Activated naive CD4-positive, alpha-beta T cell treated with anti-CD3 and anti-CD28 coated beads, Interleukin-2, amount 10 ng/mL, durations not matched to agents 5 hours and 36 hours (primary cell): ENCODE results near the gene B3GNT9. TPM values are rescaled to one million over a fixed set of nuclear protein-coding genes. Genes with fewer than 3 reads are reported as not detected.

Source experiments
- total RNA-seq, 2 experiments: library from RNA; stranded (reverse); gene quantifications; one replicate each; pipeline ENCODE4 v1.2.3, GENCODE V29; 2021

B3GNT9 gene
- total RNA-seq, result 10 to 100 TPM; 12.6 to 13.6 TPM

DNA sequence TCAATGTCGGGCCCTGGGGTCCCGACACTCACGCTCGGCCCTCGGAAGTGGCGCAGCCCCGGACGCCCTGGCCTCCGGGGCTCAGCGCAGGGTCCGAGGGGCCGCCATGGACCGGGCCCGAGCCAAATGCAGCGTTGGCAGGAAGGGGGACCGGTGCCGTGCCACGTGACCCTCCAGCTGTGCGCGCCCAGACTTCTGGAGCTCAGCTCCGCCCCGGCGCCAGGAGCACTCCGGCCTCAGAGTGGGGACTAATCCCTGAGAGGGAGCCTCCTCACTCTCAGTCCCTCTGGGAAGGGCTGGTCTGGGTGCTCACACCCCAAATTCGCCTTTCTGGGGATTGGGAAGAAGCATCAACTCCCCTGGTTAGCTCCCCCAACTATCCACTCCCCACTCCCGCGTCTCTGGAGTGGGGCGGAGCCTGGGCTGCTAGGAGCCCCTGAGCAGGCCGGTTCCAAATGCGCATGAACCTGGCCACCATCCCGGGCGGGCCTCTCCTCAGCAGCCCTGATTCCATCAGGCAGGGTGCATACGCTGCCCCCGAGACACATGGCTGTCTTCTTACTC lies at the start of gene B3GNT9:
Gene B3GNT9 (minus strand): TSS at position 166 of the 564 bp plus-strand sequence. CDS start 513 bp downstream, outside the sequence.

DNA sequence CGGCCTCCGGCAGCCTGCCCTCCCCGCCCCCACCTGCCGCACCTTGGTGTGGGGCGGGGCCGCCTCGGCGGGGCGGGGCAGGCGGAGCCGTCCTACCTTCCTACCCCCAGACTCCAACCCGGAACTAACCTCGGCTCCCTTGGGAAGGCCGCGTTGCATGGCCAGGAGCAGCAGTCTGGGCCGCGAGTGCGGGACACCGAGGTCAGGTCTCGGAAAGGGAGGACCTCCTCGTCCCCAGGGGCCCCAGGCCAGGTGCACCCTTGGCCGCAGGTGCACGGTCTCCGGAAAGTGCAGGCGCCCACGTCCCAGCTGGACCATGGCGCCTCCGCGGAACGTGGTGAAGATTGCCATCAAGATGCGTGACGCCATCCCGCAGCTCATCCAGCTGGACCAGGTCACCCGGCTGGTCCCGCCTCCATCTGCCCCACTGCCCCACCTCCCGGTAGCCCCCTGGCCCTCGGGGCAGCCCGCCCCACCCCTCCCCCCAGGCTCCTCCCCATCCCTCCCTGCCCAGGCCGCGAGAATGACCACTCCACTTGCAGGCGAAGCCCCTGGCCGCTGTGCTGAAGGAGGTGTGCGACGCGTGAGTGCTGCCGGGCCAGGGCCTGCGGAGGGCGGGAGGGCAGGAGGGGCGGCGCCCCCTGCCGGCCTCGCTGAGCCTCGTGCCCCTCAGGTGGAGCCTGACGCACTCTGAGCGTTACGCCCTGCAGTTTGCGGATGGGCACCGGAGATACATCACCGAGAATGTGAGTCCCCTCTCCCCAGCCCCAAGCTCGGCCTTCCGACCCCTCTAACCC lies 48.4 kb upstream of the B3GNT9 start, which contains the start of gene ELMO3:
Gene ELMO3 (plus strand): TSS at position 121 of the 797 bp plus-strand sequence. CDS start 196 bp downstream, at position 317.

DNA sequence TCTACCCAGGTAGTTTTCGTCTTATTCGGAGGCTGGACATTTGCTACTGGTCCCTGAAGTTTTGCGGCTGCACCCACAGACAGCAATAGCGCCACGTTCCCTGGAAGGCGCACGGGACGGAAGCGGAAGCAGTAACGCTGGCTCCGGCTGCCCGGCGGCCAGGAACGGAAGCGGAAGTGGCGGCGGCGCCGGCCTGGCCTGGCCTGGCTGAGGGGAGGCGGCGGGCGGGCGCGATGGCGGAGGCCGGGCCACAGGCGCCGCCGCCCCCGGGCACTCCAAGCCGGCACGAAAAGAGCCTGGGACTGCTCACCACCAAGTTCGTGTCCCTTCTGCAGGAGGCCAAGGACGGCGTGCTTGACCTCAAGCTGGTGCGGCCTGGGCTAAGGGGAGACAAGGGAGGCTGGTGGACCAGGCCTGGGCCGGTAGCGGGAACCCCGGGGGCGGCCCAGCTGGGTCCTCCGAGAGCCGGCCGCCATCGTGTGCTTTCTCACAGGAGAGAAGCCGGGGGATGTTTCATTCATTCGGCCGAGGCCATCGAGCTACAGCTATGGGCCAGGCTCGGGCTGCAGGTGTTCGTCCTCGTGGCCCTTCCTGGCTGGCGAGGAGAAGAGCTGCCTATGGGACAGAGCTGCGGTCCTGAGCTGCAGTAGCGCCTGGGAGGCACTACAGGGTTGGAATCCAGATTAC lies 41.3 kb upstream of the B3GNT9 start, which contains the start of gene E2F4:
Gene E2F4 (plus strand): TSS at position 161 of the 687 bp plus-strand sequence. CDS start 73 bp downstream, at position 234.

GRCh38 chr16:67190041-67190440 lies 39.2 kb upstream of the B3GNT9 start, which contains the start of gene EXOC3L1:
TSS of gene EXOC3L1 (minus strand) at chr16:67190136. CDS start at chr16:67189676, 460 bp downstream.

GRCh38 chr16:67183627-67184452 lies 33.0 kb upstream of the B3GNT9 start, which contains the start of gene MATCAP1:
TSS of gene MATCAP1 (minus strand) at chr16:67183963. CDS start at chr16:67180610, 3,353 bp downstream.

DNA sequence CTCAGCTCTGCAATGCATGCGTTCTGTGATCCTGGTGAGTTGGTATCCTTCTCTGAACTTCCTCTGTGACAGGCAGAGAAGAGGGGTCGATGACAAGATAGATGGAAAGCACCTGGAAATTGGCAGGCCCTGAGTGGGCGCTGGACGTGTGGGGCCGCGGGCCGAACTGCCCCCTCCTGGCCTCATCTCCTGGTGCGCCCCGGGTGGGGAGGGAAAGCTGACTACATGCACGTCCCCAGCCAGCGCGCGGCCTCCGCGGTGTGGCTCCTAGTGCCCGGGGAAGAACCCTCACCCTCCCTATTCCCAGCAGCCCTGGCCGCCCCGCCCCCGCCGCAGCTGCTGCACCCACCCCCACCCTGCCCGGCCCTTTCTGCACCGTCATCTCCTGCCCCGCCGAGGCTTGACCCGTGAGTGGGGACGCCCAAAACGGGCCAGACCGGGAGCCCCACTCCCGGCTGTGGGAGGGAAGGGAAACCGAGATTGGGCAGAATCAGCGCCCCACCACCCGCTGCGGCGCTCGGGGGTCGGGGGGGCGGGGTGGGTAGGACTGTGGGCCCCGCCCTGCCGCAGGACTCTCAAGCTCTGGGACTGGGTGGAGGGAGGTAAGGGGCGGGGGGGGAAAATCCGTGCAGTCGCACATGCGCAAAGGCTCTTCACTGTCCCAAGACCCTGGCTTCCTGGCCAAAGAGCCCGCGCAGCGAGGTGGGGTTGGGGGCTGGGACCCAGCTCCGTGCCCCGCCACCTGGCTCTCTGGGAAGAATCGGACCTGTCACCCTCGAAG lies 19.6 kb upstream of the B3GNT9 start, which contains the start of gene NOL3:
Gene NOL3 (plus strand): TSS at position 371 of the 781 bp plus-strand sequence.

GRCh38 chr16:67164599-67165061 lies 13.8 kb upstream of the B3GNT9 start, which contains the start of gene HSF4:
TSS of gene HSF4 (plus strand) at chr16:67164745. CDS start at chr16:67164812, 67 bp downstream.

DNA sequence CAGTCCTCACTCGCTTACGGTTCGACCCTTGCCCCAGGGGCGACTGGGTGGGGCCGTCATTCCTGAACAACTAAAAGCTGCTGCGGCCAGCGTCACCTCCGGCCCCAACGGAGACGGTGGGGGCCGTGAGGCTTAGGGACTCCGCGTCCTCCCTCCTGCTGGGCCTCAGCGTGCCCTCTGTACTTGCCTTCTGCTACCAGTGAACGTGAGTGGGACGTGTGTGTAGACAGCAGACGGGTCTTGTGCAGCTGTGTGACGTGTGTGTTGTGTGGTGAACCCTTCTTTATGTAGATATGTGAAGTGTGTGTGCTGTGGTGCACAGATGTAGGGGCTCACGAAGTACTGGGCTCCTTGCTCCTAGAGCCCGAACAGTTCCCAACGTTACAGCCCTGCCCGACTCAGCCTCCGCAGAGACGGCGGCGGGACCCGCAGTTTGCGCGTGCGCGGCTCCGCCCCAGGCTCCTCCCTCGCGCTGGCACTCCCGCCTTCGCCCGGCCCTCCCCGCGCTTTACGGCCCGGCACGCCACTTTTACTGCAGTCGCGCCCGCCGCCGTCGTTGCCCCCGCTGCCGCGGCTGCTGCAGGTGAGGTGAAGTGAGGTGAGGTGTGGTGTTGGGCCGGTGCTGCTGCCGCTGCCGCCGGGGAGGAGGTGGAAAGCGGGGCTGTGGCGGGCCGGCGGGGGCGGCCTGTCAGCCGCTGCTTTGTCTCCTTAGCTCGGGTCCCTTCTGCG lies 41.2 kb downstream of the B3GNT9 start, which contains the start of gene PHAF1:
Gene PHAF1 (plus strand): TSS at position 535 of the 729 bp plus-strand sequence. CDS start 235 bp downstream, outside the sequence.

Other genes with a start within 250 kb of the B3GNT9 start
- gene CDH16, start 232.1 kb downstream of the B3GNT9 start, total RNA-seq, result not detected
- under 1 TPM; 0.29 to 0.38 TPM for gene RRAD, start 225.5 kb downstream of the B3GNT9 start, total RNA-seq
- gene CIAO2B, start 216.6 kb downstream of the B3GNT9 start, total RNA-seq, result 10 to 100 TPM; 84.4 to 95.3 TPM
- gene CES2, start 215.5 kb downstream of the B3GNT9 start, total RNA-seq, result 10 to 100 TPM; 34.3 to 35.8 TPM
- gene CES3, start 189.7 kb downstream of the B3GNT9 start, total RNA-seq, result 1 to 10 TPM; 4.8 to 4.9 TPM
- gene CES4A, start 162.4 kb downstream of the B3GNT9 start, total RNA-seq, result 10 to 100 TPM; 55.5 to 61.9 TPM
- gene CBFB, start 121.8 kb downstream of the B3GNT9 start, total RNA-seq, result 100 to 1,000 TPM; 246 to 271 TPM
- gene PHAF1, start 41.1 kb downstream of the B3GNT9 start, total RNA-seq, result 10 to 100 TPM; 15.9 to 17.3 TPM
- gene TRADD, start 8.9 kb upstream of the B3GNT9 start, total RNA-seq, result 10 to 100 TPM; 87.4 to 89.2 TPM
- 10 to 100 TPM; 79.6 to 83.9 TPM for gene FBXL8, start 9.0 kb upstream of the B3GNT9 start, total RNA-seq
- gene HSF4, start 13.7 kb upstream of the B3GNT9 start, total RNA-seq, result 100 to 1,000 TPM; 195 to 227 TPM
- 10 to 100 TPM; 55.3 to 58.6 TPM for gene NOL3, start 19.5 kb upstream of the B3GNT9 start, total RNA-seq
- 10 to 100 TPM; 67.6 to 74.4 TPM for gene MATCAP1, start 33.0 kb upstream of the B3GNT9 start, total RNA-seq
- not detected for gene EXOC3L1, start 39.1 kb upstream of the B3GNT9 start, total RNA-seq
- 10 to 100 TPM; 93.6 to 99.7 TPM for gene E2F4, start 41.2 kb upstream of the B3GNT9 start, total RNA-seq
- gene ELMO3, start 48.1 kb upstream of the B3GNT9 start, total RNA-seq, result 1 to 10 TPM; 6.2 to 6.5 TPM
- gene TMEM208, start 76.1 kb upstream of the B3GNT9 start, total RNA-seq, result 10 to 100 TPM; 32.1 to 33.8 TPM
- gene FHOD1, start 96.5 kb upstream of the B3GNT9 start, total RNA-seq, result 10 to 100 TPM; 71.7 to 74.2 TPM
- 1 to 10 TPM; 1.8 to 2.3 TPM for gene SLC9A5, start 98.0 kb upstream of the B3GNT9 start, total RNA-seq
- gene PLEKHG4, start 128.5 kb upstream of the B3GNT9 start, total RNA-seq, result 10 to 100 TPM; 20.2 to 20.6 TPM
- under 1 TPM in 1 of 2 experiments, not detected in 1; 0.43 TPM for gene KCTD19, start 175.7 kb upstream of the B3GNT9 start, total RNA-seq
- gene LRRC36, start 175.8 kb upstream of the B3GNT9 start, total RNA-seq, result not detected
- not detected for gene TPPP3, start 242.5 kb upstream of the B3GNT9 start, total RNA-seq